SK-N-MC (cell line): ENCODE measurements around the gene MX2.

Experiments used
- DNase-seq: peaks from one replicate; pipeline ENCODE4 v3.0.0-alpha.2; 2011; ENCODE audit warnings: low read depth, low spot score
- H3K27ac ChIP-seq: fragments of 200-600 bp; sonication (generic); 2 replicates; pipeline ENCODE4 v1.5.1; 2016; ENCODE audit warnings: mixed run types
- H3K36me3 ChIP-seq: fragments of 200-600 bp; sonication (generic); 2 replicates; pipeline ENCODE4 v1.6.1; 2017; ENCODE audit warnings: antibody characterized with exemption, low read length, mixed read lengths; ENCODE audit not compliant: insufficient read depth
- H3K4me3 ChIP-seq: fragments of 200-600 bp; sonication (generic); 2 replicates; pipeline ENCODE4 v1.5.1; 2016
- H3K9ac ChIP-seq: fragments of 200-600 bp; sonication (generic); 2 replicates; pipeline ENCODE4 v1.8.0; 2017; ENCODE audit warnings: mixed run types, mixed read lengths; ENCODE audit not compliant: insufficient read length
- H3K9me3 ChIP-seq: fragments of 200-600 bp; sonication (generic); 2 replicates; pipeline ENCODE4 v1.6.1; 2017; ENCODE audit warnings: low read depth, mild to moderate bottlenecking, antibody characterized with exemption, low read length, moderate library complexity, mixed read lengths
- EZH2 ChIP-seq: fragments of 200-600 bp; sonication (generic); IDR thresholded peaks from one replicate; pipeline ENCODE4 v1.6.1; 2017; ENCODE audit warnings: antibody characterized with exemption
- FOXP2 ChIP-seq: optimal IDR thresholded peaks from 2 replicates; pipeline ENCODE3; 2011; ENCODE audit warnings: mild to moderate bottlenecking, moderate library complexity; ENCODE audit not compliant: insufficient read depth; ENCODE audit errors: extremely low read length, control extremely low read depth
- POLR2AphosphoS5 ChIP-seq: IDR thresholded peaks from 2 replicates; pipeline ENCODE4 v1.6.1; 2012; ENCODE audit warnings: mild to moderate bottlenecking, low read depth, low read length, borderline replicate concordance

Gene MX2

GRCh38 chr21:41451753-41452676 lies 90.2 kb downstream of the MX2 start:
- H3K27ac ChIP-seq, result no peak overlapping the region
- no peak overlapping the region for H3K9ac ChIP-seq
- no peak for TF ChIP-seq POLR2AphosphoS5
- no peak for TF ChIP-seq EZH2
- TF ChIP-seq FOXP2, result no peak

GRCh38 chr21:41453198-41453597 lies 91.4 kb downstream of the MX2 start:
- TF ChIP-seq POLR2AphosphoS5, result no peak
- no peak for TF ChIP-seq EZH2
- no peak for TF ChIP-seq FOXP2
- Histone ChIP-seq H3K27ac (no peak overlapping the region), H3K9me3 (no peaks in the 10 kb centered on the region), H3K4me3 (no peak overlapping the region), H3K9ac (no peak overlapping the region), H3K36me3 (no peaks in the 10 kb centered on the region)
- no peak for DNase-seq

More at GRCh38 chr21:41451753-41452676, 90.2 kb downstream of the MX2 start:
- H3K4me3 ChIP-seq, result no peak overlapping the region
- H3K36me3 ChIP-seq, result no peaks in the 10 kb centered on the region
- no peaks in the 10 kb centered on the region for H3K9me3 ChIP-seq
- DNase-seq, result no peak

GRCh38 chr21:41453761-41454160 lies 91.9 kb downstream of the MX2 start:
- Histone ChIP-seq H3K4me3 (no peak overlapping the region), H3K27ac (no peak overlapping the region), H3K9me3 (no peaks in the 10 kb centered on the region), H3K9ac (no peak overlapping the region), H3K36me3 (no peaks in the 10 kb centered on the region)
- TF ChIP-seq EZH2 (no peak), FOXP2 (no peak), POLR2AphosphoS5 (no peak)
- no peak for DNase-seq

GRCh38 chr21:41458121-41458520 lies 96.3 kb downstream of the MX2 start:
- no peaks in the 10 kb centered on the region for H3K9me3 ChIP-seq
- H3K9ac ChIP-seq, result no peak overlapping the region
- no peaks in the 10 kb centered on the region for H3K36me3 ChIP-seq
- H3K4me3 ChIP-seq, result no peak overlapping the region
- no peak overlapping the region for H3K27ac ChIP-seq
- DNase-seq, result no peak
- TF ChIP-seq POLR2AphosphoS5 (no peak), FOXP2 (no peak), EZH2 (no peak)

GRCh38 chr21:41458559-41458958 lies 96.7 kb downstream of the MX2 start:
- TF ChIP-seq POLR2AphosphoS5 (no peak), EZH2 (no peak), FOXP2 (no peak)
- no peaks in the 10 kb centered on the region for H3K9me3 ChIP-seq
- no peak overlapping the region for H3K27ac ChIP-seq
- DNase-seq, result no peak
- no peaks in the 10 kb centered on the region for H3K36me3 ChIP-seq
- no peak overlapping the region for H3K9ac ChIP-seq
- H3K4me3 ChIP-seq, result no peak overlapping the region
